Muscle layer of colon (tissue), 2 donors: Measurements from ENCODE around the gene RPE65.
A peak's percentile ranks its signal among the peaks of the same experiment; 100 is the strongest.
"Not testable (repeated sequence)": the region's sequence is repeated elsewhere in the genome, so short reads cannot be mapped to it uniquely, and the experiment has no call there.

ENCODE experiments used
- H3K27ac ChIP-seq: one replicate; pipeline ENCODE4 v1.7.0; 2013; ENCODE audit warnings: low read depth, mild to moderate bottlenecking, low read length, moderate library complexity
- H3K27me3 ChIP-seq, 2 donors: one replicate each; pipeline ENCODE4 v1.7.0; 2013; ENCODE audit warnings: low read length in 2 of 2, mild to moderate bottlenecking in 2 of 2; ENCODE audit not compliant: insufficient read depth in 2 of 2, control insufficient read depth in 1 of 2
- H3K36me3 ChIP-seq: one replicate; pipeline ENCODE4 v1.7.0; 2013; ENCODE audit warnings: mild to moderate bottlenecking, low read length; ENCODE audit not compliant: insufficient read depth
- H3K4me1 ChIP-seq: one replicate; pipeline ENCODE4 v1.7.0; 2013; ENCODE audit warnings: mild to moderate bottlenecking, low read length; ENCODE audit not compliant: insufficient read depth
- H3K4me3 ChIP-seq, 2 donors: one replicate each; pipeline ENCODE4 v1.7.0; 2013; ENCODE audit warnings: low read length in 2 of 2, low read depth in 1 of 2, mild to moderate bottlenecking in 1 of 2, moderate library complexity in 1 of 2
- H3K9ac ChIP-seq: one replicate; pipeline ENCODE4 v1.7.0; 2013; ENCODE audit warnings: low read length
- H3K9me3 ChIP-seq: one replicate; pipeline ENCODE4 v1.7.0; 2013; ENCODE audit warnings: mild to moderate bottlenecking, low read length
- donor health status: abdominal sarcoma.
- donor health status: Adenocarcinoma of cecum.

RPE65 gene

GRCh38 chr1:68449901-68450300 is at the start of gene RPE65:
Gene RPE65, minus strand, starts transcription at chr1:68449954. Its CDS starts 49 bp downstream, at chr1:68449905.
- H3K4me1 ChIP-seq, result no peaks in the 10 kb centered on the region

GRCh38 chr1:68497358-68497698 is 47.6 kb upstream of the RPE65 start:
- Histone ChIP-seq H3K36me3 (no peaks in the 10 kb centered on the region), H3K4me3 (peak overlapping the region; percentile 96 to 99), H3K27me3 (no peaks in the 10 kb centered on the region), H3K9ac (peak overlapping the region; percentile 42), H3K4me1 (peaks cover 8% of the 10 kb centered on the region), H3K27ac (no peak overlapping the region), H3K9me3 (no peaks in the 10 kb centered on the region)

More at GRCh38 chr1:68449901-68450300, at the start of gene RPE65:
- no peak within 1 kb of the TSS for H3K4me3 ChIP-seq
- H3K27me3 ChIP-seq, result no peaks in the 10 kb centered on the region
- no peak within 1 kb of the TSS for H3K9ac ChIP-seq
- H3K9me3 ChIP-seq, result no peaks in the 10 kb centered on the region
- H3K27ac ChIP-seq, result no peak within 1 kb of the TSS
- no peaks in the 10 kb centered on the region for H3K36me3 ChIP-seq

GRCh38 chr1:68496680-68497357 is 47.1 kb upstream of the RPE65 start, which contains the start of gene DEPDC1:
Gene DEPDC1, minus strand, starts transcription at chr1:68497082. Its CDS starts 83 bp downstream, at chr1:68496999.
- Histone ChIP-seq H3K9ac (peak within 1 kb of the TSS; percentile 42), H3K4me1 (peaks cover 8% of the 10 kb centered on the region), H3K9me3 (no peaks in the 10 kb centered on the region), H3K27ac (no peak within 1 kb of the TSS), H3K36me3 (no peaks in the 10 kb centered on the region), H3K27me3 (no peaks in the 10 kb centered on the region), H3K4me3 (peak within 1 kb of the TSS; percentile 96 to 99)

- Histone ChIP-seq H3K27ac (no peak overlapping the region), H3K27me3 (no peaks in the 10 kb centered on the region), H3K9me3 (no peaks in the 10 kb centered on the region), H3K4me1 (peaks cover 8% of the 10 kb centered on the region), H3K36me3 (no peaks in the 10 kb centered on the region), H3K4me3 (peak overlapping the region; percentile 96 to 99), H3K9ac (no peak overlapping the region)
These were observed 46.4 kb upstream of the RPE65 start for GRCh38 chr1:68495968-68496679.

- no peaks in the 10 kb centered on the region for H3K36me3 ChIP-seq
- no peaks in the 10 kb centered on the region for H3K27me3 ChIP-seq
- H3K4me3 ChIP-seq, result no peak overlapping the region
- H3K4me1 ChIP-seq, result peaks cover 8% of the 10 kb centered on the region
- no peak overlapping the region for H3K27ac ChIP-seq
- H3K9me3 ChIP-seq, result no peaks in the 10 kb centered on the region
- no peak overlapping the region for H3K9ac ChIP-seq
These were observed 45.8 kb upstream of the RPE65 start for GRCh38 chr1:68495532-68495931.

GRCh38 chr1:68493193-68493592 is 43.4 kb upstream of the RPE65 start:
- no peaks in the 10 kb centered on the region for H3K9me3 ChIP-seq
- H3K27ac ChIP-seq, result no peak overlapping the region
- no peak overlapping the region for H3K9ac ChIP-seq
- no peaks in the 10 kb centered on the region for H3K36me3 ChIP-seq
- H3K27me3 ChIP-seq, result no peaks in the 10 kb centered on the region
- peaks cover 8% of the 10 kb centered on the region for H3K4me1 ChIP-seq
- H3K4me3 ChIP-seq, result no peak overlapping the region

GRCh38 chr1:68492255-68492654 is 42.5 kb upstream of the RPE65 start:
- not testable (repeated sequence) for H3K36me3 ChIP-seq, H3K9me3 ChIP-seq, H3K4me3 ChIP-seq, H3K27me3 ChIP-seq, H3K4me1 ChIP-seq, H3K27ac ChIP-seq, H3K9ac ChIP-seq

- H3K36me3 ChIP-seq, result no peaks in the 10 kb centered on the region
- no peak overlapping the region for H3K4me3 ChIP-seq
- no peaks in the 10 kb centered on the region for H3K27me3 ChIP-seq
- no peaks in the 10 kb centered on the region for H3K4me1 ChIP-seq
- no peak overlapping the region for H3K9ac ChIP-seq
- no peak overlapping the region for H3K27ac ChIP-seq
- H3K9me3 ChIP-seq, result no peaks in the 10 kb centered on the region
These were observed 40.4 kb upstream of the RPE65 start for GRCh38 chr1:68490046-68490651.

GRCh38 chr1:68485431-68486022 is 35.8 kb upstream of the RPE65 start:
- Histone ChIP-seq H3K9ac (no peak overlapping the region), H3K4me1 (no peaks in the 10 kb centered on the region), H3K27me3 (no peaks in the 10 kb centered on the region), H3K9me3 (no peaks in the 10 kb centered on the region), H3K4me3 (no peak overlapping the region), H3K36me3 (no peaks in the 10 kb centered on the region), H3K27ac (no peak overlapping the region)

GRCh38 chr1:68484618-68485017 is 34.9 kb upstream of the RPE65 start:
- Histone ChIP-seq H3K9me3 (no peaks in the 10 kb centered on the region), H3K36me3 (no peaks in the 10 kb centered on the region), H3K4me1 (no peaks in the 10 kb centered on the region), H3K4me3 (no peak overlapping the region), H3K27ac (no peak overlapping the region), H3K27me3 (no peaks in the 10 kb centered on the region), H3K9ac (no peak overlapping the region)

GRCh38 chr1:68481041-68481440 is 31.3 kb upstream of the RPE65 start:
- Histone ChIP-seq H3K27me3 (no peaks in the 10 kb centered on the region), H3K27ac (no peak overlapping the region), H3K4me1 (no peaks in the 10 kb centered on the region), H3K36me3 (no peaks in the 10 kb centered on the region), H3K9ac (no peak overlapping the region), H3K4me3 (no peak overlapping the region), H3K9me3 (no peaks in the 10 kb centered on the region)
